EH (cell line): ENCODE measurements around the gene GNRHR.
"Not testable (repeated sequence)": the region's sequence is repeated elsewhere in the genome, so short reads cannot be mapped to it uniquely, and the experiment has no call there.

ENCODE experiments used
- DNase-seq: peaks from one replicate; pipeline ENCODE4 v3.0.0-alpha.2; 2015; ENCODE audit warnings: low read depth

The GNRHR gene

GRCh38 chr4:67754288-67754687, at the start of gene GNRHR:
Gene GNRHR, minus strand, starts transcription at chr4:67754388. Its CDS starts 53 bp downstream, at chr4:67754335.
- no peak for DNase-seq

DNA sequence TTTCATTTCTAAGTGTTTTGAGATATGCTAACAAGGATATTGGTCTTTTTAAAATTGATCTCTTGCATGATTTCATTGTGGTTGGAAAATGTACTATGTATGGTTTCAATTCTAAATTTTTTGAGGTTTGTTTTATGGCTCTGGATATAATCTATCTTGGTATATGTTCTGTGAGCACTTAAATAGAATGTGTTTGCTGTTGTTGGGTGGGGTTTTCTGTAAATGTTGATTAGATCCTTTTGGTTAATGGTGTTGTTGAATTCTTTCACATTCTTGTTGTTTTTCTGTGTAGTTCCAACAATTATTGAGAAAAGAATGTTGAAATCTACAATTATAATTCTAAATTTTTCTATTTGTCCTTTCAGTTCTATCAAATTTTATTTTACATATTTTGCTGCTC, 42.6 kb upstream of the GNRHR start:
- no peak for DNase-seq

GRCh38 chr4:67790721-67791120, 36.5 kb upstream of the GNRHR start:
- DNase-seq = no peak

GRCh38 chr4:67787311-67787710, 33.1 kb upstream of the GNRHR start:
- no peak for DNase-seq

GRCh38 chr4:67785528-67785927, 31.3 kb upstream of the GNRHR start:
- no peak for DNase-seq

GRCh38 chr4:67779631-67780030, 25.4 kb upstream of the GNRHR start:
- DNase-seq = no peak

DNA sequence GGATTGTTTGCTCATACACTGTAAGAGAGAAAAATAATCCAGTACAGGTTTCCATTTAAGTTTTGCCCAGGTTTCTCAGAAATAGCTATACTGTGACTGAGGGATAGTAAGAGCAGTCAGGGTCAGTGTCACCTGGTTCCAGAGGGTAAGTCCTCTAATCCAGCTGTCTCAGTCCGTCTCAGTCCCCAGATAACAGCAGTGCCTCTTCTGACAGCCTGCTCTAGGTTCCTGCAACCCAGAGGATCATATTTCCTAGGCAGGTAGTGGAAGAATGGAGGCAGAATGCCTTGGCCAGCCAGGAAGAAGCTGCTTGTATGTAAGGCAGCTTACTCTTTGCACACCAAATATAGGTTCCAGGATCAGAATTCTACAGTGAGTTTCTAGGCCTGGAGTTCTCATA, 22.6 kb upstream of the GNRHR start:
- no peak for DNase-seq

DNA sequence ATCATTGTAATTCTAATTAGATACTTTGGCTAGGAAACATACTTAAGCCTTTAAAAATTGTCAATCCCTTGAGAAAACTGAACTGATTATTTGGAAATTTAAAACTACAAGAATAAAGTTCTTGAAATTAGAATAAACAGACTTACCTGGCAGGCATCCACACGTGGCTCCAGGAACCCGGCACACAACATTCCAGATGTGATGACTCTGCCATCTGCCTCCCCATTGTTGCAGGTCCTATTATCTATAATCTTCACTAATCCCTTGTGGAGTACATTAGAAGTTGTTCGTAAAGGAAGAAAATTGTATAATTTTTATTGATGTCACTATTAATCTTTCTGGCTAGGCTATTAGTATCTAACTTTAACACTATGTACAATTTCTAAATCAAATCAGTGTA, 16.2 kb upstream of the GNRHR start:
- no peak for DNase-seq

DNA sequence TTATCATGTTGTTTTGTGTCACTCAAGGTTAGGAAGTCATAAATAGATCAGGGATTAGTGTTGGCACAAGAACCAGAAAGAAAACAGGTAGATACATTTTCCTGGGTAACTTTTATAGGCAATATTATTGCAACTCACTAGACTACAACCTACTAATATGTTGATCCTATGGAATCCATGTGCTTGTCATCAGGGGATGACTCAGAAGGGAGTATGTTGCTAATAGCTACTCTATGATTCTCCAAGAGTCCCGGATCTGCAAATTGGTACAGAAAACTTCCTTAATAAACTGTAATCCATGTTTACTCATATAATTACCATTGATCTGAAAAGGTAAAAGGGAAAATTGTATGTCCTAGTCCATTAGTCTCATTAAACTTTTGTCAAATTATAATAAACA, 11.7 kb upstream of the GNRHR start:
- no peak for DNase-seq

- DNase-seq = peak; percentile 6
Measured at GRCh38 chr4:67765401-67765800, 11.2 kb upstream of the GNRHR start.

GRCh38 chr4:67764183-67764582, 10.0 kb upstream of the GNRHR start:
- DNase-seq = no peak

GRCh38 chr4:67762086-67762485, 7.9 kb upstream of the GNRHR start:
- peak; percentile 34 for DNase-seq

- not testable (repeated sequence) for DNase-seq
Measured at GRCh38 chr4:67756991-67757390, 2.8 kb upstream of the GNRHR start.

GRCh38 chr4:67755974-67756373, 1.8 kb upstream of the GNRHR start:
- DNase-seq = no peak

DNA sequence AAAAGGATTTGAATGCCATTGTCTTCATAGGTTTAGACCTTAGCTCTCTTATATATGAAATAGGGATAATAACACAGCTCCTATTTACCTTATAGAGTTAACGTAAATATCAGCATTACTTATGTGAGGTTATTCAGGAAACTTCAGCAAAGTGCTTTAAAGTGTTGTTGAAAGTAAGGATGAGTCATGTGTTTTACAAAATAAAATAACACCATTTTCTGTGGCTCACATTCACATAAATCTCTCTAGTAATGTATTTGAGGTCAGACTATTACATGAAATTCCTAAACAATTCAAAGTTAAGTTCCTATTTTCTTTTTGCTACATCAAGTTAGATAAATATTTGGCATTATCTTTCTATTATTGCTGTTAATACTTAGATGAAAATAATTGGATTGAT, 2.9 kb downstream of the GNRHR start:
- DNase-seq = peak; percentile 25

- DNase-seq = no peak
Measured at GRCh38 chr4:67750691-67751090, 3.5 kb downstream of the GNRHR start.

DNA sequence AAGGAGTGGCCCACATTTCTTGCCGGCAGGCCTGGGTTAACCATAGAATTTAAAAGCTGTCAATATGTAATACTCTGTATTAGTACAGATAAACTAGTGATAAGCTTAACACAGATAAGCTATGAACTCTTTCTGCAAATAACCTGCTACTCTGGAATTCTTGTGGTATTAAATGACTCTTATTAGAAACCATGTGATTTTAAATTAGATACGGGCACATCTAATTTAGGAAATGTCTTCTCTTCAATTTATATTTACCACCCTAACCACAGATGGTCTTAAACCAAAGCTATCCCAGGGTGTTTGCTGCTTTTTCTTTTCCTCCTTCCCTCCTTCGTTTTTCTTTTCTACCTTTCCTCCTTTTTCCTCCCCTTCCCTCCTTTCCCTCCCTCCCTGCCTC, 4.9 kb downstream of the GNRHR start:
- no peak for DNase-seq

DNA sequence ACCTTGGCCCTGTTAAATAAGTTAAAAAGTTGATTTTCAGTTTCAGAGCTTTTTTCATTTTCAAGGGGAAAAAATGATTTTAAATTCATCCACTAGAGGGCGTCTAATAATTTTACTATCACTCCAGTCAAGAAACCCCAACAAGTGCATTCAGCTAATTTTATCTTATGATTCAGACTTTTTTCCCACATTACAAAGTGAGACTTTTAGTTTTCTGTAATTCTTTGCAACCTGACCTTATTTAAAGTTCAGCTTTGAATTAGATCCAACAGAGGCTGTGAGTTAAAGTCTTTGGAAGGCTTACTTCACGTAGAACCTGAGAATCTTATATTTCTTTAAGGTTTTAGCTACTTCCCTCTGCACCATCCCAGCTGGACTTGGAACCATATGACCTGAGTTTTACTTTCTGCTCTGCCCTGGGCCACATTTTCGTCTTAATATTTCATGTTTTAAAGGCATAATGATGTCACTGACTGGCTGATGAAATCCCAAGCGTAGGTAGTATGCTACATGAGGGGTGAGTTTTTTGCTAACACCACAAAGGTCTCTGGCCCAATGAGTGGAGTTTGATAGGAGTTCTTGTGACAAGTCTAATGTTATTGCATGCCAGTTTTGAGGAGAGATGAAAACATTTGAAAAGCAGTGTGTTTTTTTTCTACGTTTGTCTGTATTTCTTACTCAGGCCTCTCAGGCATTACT, 7.2 kb downstream of the GNRHR start:
- peak; percentile 51 for DNase-seq

GRCh38 chr4:67744561-67745283, 9.5 kb downstream of the GNRHR start:
- peak; percentile 54 for DNase-seq

DNA sequence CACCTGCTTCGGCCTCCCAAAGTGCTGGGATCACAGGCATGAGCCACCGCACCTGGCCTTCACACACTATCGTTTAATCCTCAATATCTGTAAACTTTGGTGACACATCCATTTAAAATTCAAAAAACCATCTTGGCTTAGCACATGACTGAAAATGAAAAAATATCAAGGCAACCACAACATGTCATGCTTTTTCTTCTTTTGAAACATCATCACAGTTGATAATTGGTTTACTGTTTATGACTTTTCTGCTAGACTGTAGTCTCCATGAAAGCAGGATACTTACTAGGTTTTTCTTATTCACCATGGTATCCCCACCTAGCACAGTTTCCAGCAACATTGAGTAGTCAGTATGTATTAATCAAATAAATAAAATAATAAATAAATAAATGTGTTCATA, 11.0 kb downstream of the GNRHR start:
- no peak for DNase-seq

- peak; percentile 13 for DNase-seq
Measured at GRCh38 chr4:67736262-67736661, 17.9 kb downstream of the GNRHR start.

GRCh38 chr4:67735325-67735724, 18.9 kb downstream of the GNRHR start:
- DNase-seq = no peak

DNA sequence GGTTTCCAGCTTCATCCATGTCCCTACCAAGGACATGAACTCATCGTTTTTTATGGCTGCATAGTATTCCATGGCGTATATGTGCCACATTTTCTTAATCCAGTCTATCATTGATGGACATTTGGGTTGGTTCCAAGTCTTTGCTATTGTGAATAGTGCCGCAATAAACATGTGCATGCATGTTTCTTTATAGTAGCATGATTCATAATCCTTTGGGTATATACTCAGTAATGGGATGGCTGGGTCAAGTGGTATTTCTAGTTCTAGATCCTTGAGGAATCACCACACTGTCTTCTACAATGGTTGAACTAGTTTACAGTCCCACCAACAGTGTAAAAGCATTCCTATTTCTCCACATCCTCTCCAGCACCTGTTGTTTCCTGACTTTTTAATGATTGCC, 23.7 kb downstream of the GNRHR start:
- DNase-seq = not testable (repeated sequence)
